ENCODE results near the gene GRIK3.
"Not testable (repeated sequence)": the region's sequence is repeated elsewhere in the genome, so short reads cannot be mapped to it uniquely, and the experiment has no call there.

GRIK3 gene

DNA sequence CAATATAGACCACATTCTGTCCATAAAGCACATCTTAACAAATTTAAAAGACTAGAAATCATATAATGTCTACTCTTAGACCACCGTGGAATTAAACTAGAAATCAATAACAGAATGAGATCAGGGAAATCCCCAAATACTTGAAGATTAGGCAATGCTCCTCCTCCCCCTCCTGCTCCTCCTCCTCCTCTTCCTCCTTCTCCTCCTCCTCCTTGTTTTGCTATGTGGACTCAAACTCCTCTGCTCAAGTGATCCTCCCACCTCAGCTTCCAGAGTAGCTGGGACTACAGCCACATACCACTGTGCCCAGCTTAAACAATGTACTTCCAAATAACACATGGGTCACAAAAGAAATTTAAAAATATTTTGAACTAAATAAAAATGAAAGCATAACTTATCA, 134.2 kb downstream of the GRIK3 start:
- no peak for DNase-seq

DNA sequence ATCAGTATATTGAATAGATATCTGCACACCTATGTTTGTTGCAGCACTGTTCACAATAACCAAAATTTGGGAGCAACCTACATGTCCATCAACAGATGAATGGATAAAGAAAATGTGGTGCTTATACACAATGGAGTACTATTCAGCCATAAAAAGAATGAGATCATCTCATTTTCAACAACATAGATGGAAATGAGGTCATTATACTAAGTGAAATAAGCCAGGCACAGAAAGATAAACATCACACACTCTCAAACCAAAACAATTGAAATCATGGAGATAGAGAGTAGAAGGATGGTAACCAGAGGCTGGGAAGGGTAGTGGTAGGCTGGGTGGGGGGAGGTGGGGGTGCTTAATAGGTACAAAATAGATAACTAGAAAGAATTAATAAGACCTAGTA, 136.5 kb downstream of the GRIK3 start:
- not testable (repeated sequence) for DNase-seq

GRCh38 chr1:36894824-36895223, 139.5 kb downstream of the GRIK3 start:
- DNase-seq = no peak

DNA sequence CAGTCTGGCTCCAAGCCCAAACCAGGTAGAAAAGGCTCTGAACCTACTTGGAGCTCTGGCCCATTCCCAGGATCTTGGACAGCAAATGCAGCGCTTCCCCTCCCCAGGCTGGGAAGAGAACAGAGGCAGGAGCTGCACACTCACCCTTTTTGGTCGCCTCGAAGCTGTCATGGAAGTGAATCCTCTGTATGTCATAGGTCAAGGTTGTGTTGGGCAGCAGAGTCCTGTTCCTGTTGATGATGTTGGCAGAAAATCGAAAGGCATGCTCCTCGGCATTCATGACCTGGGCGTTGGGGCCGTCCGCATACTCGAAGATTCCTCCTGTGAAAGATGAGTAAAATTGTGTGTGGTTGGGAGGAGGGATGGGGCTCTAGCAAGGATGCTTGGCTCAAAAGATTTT, 143.5 kb downstream of the GRIK3 start:
- DNase-seq = no peak

DNA sequence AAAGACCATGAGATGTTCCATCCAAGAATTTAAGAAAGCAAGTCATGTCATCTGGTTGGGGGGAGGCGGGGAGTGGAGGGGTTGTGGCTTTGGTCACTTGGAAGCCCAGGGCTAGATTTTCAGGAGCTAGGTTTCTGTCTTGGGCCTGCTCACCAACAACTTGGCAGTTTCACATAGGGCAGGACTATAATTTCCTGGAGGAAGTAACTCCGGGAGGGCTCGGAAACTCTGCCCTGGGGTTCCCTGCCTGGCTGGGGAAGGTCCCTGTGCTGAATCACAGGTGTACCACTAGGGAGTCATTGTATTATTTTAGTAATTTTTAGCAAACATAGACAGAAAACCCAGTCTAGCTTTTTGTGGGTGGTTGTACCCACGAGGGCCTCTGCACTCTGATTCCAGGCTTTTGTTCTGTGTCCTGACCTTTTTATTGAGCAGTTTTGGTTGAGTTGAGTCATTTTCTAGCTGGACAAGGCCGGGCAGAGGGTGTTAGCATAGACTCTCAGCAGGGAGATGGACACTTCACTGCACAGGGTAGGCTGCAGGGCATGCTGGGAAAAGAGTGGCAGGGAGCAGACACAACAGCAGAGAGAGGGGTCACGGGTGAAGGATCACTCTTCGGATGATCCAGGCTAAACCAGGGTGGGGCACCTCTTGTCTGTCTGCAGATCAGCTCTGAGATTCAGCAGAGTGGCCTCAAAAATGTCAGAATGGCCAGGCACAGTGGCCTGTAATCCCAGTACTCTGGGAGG, 144.7 kb downstream of the GRIK3 start:
- DNase-seq = no peak

- DNase-seq = no peak
These were observed 145.4 kb downstream of the GRIK3 start for GRCh38 chr1:36888811-36889477.

- DNase-seq = no peak
These were observed 148.6 kb downstream of the GRIK3 start for GRCh38 chr1:36885540-36886357.

- no peak for DNase-seq
These were observed 149.5 kb downstream of the GRIK3 start for GRCh38 chr1:36884801-36885200.

GRCh38 chr1:36884029-36884701, 150.2 kb downstream of the GRIK3 start:
- DNase-seq = no peak

- DNase-seq = no peak
These were observed 150.9 kb downstream of the GRIK3 start for GRCh38 chr1:36883315-36883949.

DNA sequence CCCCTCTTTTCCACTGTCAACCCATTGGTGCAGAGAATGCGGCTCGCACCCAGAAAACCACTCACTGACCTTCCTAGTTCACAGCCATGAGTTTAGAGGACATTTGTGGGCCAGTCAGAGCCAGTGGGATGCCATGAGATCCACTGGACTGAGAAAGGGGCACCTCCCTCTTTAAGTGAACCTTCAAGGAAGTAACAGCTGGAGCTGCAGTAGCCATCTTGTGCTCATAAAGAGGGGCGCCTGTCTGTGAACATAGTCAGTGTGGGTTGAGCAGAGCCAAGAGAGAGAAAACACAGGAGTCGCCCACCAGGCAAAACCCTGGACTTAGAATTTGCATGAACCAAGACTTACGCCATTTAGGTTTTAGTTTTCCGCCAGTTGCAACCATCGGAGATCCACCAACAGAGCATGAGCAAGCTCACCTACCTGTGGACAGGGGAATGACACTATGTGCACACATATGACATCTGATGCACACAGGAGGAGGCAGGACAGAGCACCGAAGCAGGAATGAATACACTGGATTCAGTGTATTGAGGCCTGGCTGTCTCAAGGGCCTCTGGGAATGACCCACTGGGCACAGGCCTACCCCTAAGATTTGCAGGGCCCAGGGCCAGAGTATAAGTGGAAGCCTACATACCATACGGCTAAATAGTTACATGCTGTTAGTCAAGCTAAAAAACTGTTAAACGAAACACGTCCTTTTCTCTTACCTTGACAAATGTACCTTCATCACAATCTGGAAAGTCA, 151.6 kb downstream of the GRIK3 start:
- no peak for DNase-seq

GRCh38 chr1:36881541-36881940, 152.8 kb downstream of the GRIK3 start:
- no peak for DNase-seq

DNA sequence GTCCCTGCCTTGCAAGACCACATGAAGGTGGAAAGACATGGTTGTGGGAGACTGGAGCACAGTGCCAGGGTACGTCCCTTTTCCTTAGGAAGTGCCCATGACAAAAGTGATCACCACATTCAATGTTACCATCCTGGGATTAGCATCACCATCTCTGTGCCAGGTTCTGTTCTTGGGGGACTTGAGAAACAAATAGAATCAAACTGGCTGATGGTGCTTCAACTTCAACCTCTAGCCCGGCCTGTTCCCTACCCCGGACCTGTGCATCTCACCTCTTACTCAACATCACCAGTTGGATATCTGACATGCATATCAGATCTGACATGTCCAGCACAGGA, 153.3 kb downstream of the GRIK3 start:
- no peak for DNase-seq

- DNase-seq = no peak
These were observed 153.9 kb downstream of the GRIK3 start for GRCh38 chr1:36880155-36881067.

- no peak for DNase-seq
These were observed 154.7 kb downstream of the GRIK3 start for GRCh38 chr1:36879613-36880012.

DNA sequence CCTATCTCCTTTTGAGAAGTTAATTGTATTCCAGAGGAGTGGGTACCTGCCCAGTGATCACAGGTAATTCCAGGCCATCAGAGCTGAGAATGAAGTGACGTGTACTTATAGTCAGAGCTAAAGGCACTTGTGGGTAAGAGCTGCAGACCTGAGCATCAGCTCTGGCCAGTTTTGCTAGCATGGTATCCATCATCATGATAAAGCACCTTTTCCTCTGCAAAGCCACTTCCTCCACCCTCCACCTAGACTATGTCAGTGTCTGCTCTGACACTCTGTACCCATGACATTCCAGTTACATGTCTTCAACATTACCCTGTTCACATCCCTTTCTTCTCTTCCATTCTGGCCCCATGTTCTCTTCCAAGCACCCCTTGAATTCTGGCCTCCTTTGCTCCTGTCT, 157.3 kb downstream of the GRIK3 start:
- no peak for DNase-seq

- DNase-seq = no peak
These were observed 159.8 kb downstream of the GRIK3 start for GRCh38 chr1:36874271-36875060.

- DNase-seq = no peak
These were observed 161.5 kb downstream of the GRIK3 start for GRCh38 chr1:36872858-36873257.

GRCh38 chr1:36872126-36872754, 162.1 kb downstream of the GRIK3 start:
- no peak for DNase-seq

All from NCI-H1417 treated with DMSO at 0.1 percent for 48 hours (cell line).